Colonic mucosa (tissue), 4 donors: ENCODE measurements around the gene SMCO4. TPM values are rescaled to one million over a fixed set of nuclear protein-coding genes. Genes with fewer than 3 reads are reported as not detected.
"Not testable (repeated sequence)": the region's sequence is repeated elsewhere in the genome, so short reads cannot be mapped to it uniquely, and the experiment has no call there.

ENCODE experiments used
- DNase-seq: peaks from one replicate; pipeline ENCODE4 v3.0.0-alpha.2; 2020
- H3K27ac ChIP-seq: fragments of 200-600 bp; one replicate; pipeline ENCODE4 v1.8.0; 2021
- H3K27me3 ChIP-seq: fragments of 200-600 bp; one replicate; pipeline ENCODE4 v1.8.0; 2021
- H3K36me3 ChIP-seq: fragments of 200-600 bp; one replicate; pipeline ENCODE4 v1.8.0; 2021
- H3K4me1 ChIP-seq: fragments of 200-600 bp; one replicate; pipeline ENCODE4 v1.8.0; 2021; ENCODE audit warnings: mild to moderate bottlenecking
- H3K4me3 ChIP-seq: fragments of 200-600 bp; one replicate; pipeline ENCODE4 v1.8.0; 2021
- H3K9ac ChIP-seq, 2 donors: one replicate each; pipeline ENCODE4 v1.7.0; 2013; ENCODE audit warnings: control low read depth in 2 of 2, low read depth in 2 of 2, low read length in 2 of 2
- H3K9me3 ChIP-seq: fragments of 200-600 bp; one replicate; pipeline ENCODE4 v1.8.0; 2021
- intact Hi-C: fragments of 100-400 bp; cut with DNase I; formaldehyde crosslinking; loops from one replicate; pipeline ENCODE4 v1.14.1; 2022
- total RNA-seq, 2 donors: library from RNA; stranded (reverse); fragmentation: NEBNext Ultra II Directional in 1 of 2; extraction: Animal tissue kit (Norgen Biotek cat#: 25700) in 1 of 2; gene quantifications; one replicate each; pipeline ENCODE4 v1.2.1, GENCODE V29; 2021
- TF ChIP-seq, protein P1 (sequence below): fragments of 200-600 bp; IDR thresholded peaks from one replicate; pipeline ENCODE4 v1.8.0; 2022; ENCODE audit warnings: antibody characterized with exemption, mild to moderate bottlenecking
- donor health status: healthy.
- donor health status: DM: no; HTN: no; CAD: no.
- donor health status: DM: no; HTN: no; CAD: no.

Gene SMCO4
- total RNA-seq, 2 donors from 2014 or later, result 47.2 to 73.7 TPM

DNA sequence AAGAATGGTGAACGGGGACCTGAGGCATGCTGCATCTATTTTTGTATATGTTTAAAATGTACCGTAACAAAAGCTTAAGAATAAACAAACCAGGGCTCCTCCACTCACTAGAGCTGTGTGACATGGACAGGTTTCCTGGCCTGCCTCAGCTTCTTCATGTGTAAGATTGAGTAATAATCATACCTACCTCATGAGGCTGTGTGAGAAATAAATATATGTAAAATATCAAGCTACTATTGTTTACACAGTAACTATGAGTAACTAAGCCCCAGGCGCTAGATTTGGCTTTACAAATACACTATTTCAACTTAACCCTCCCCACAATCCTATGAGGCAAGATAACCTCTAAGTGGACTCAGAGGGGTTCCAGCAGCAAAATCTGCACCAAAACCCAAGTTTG, 66.4 kb downstream of the SMCO4 start:
- no peak for DNase-seq
- intact Hi-C loops, result no loop called here
- Histone ChIP-seq H3K4me1 (peaks cover 2% of the 10 kb centered on the region), H3K27ac (no peak overlapping the region), H3K9me3 (no peaks in the 10 kb centered on the region), H3K4me3 (no peak overlapping the region), H3K9ac (no peak overlapping the region), H3K27me3 (no peaks in the 10 kb centered on the region), H3K36me3 (no peaks in the 10 kb centered on the region)
- TF ChIP-seq, protein P1, sequence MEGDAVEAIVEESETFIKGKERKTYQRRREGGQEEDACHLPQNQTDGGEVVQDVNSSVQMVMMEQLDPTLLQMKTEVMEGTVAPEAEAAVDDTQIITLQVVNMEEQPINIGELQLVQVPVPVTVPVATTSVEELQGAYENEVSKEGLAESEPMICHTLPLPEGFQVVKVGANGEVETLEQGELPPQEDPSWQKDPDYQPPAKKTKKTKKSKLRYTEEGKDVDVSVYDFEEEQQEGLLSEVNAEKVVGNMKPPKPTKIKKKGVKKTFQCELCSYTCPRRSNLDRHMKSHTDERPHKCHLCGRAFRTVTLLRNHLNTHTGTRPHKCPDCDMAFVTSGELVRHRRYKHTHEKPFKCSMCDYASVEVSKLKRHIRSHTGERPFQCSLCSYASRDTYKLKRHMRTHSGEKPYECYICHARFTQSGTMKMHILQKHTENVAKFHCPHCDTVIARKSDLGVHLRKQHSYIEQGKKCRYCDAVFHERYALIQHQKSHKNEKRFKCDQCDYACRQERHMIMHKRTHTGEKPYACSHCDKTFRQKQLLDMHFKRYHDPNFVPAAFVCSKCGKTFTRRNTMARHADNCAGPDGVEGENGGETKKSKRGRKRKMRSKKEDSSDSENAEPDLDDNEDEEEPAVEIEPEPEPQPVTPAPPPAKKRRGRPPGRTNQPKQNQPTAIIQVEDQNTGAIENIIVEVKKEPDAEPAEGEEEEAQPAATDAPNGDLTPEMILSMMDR, result no peak

DNA sequence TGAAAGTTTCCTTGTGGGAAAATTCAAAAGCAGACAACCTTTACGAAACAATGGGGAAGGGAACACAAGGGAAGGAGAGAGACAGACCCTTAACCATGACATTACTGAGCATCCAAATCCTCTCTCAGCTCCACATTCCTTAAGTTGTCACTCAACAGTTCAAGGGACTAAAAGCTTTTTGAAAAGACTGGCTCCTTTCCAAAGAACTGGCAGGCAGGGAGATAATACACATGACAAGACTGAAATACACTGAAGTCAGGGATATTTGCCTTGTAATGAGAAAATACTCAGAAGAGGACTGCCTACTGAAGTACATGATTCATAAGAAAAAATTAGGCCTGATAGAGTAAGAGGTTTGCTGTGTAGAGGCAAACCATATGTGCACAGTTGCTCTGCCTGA, 69.1 kb downstream of the SMCO4 start:
- H3K9me3 ChIP-seq, result no peaks in the 10 kb centered on the region
- H3K27ac ChIP-seq, result no peak overlapping the region
- no peak overlapping the region for H3K4me3 ChIP-seq
- H3K4me1 ChIP-seq, result no peaks in the 10 kb centered on the region
- no peaks in the 10 kb centered on the region for H3K36me3 ChIP-seq
- intact Hi-C loops, result no loop called here
- no peaks in the 10 kb centered on the region for H3K27me3 ChIP-seq
- no peak overlapping the region for H3K9ac ChIP-seq
- DNase-seq, result no peak
- TF ChIP-seq, protein P1, result no peak

DNA sequence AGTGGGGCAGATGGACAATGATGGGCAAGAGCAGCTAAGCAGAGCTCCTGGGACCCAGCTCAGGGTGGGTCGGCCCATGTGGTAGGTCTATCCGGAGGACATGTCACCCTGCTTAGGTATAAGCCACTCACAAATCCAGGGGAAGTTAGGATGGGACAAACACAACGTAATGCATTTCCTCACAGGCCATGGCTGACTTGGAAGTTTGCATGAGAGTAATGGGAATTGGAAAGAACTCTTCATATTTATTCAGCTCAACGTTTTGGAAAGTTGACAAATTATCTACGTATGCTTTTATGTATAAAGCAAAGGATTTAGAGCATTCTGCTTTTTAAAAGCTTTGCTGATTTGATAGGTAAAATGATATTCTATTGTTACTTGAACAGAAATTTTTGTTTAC, 74.9 kb downstream of the SMCO4 start:
- TF ChIP-seq, protein P1, result no peak
- Histone ChIP-seq H3K4me3 (no peak overlapping the region), H3K9me3 (no peaks in the 10 kb centered on the region), H3K9ac (no peak overlapping the region), H3K4me1 (no peaks in the 10 kb centered on the region), H3K27me3 (no peaks in the 10 kb centered on the region), H3K27ac (no peak overlapping the region), H3K36me3 (no peaks in the 10 kb centered on the region)
- no peak for DNase-seq
- intact Hi-C loops, result no loop called here

DNA sequence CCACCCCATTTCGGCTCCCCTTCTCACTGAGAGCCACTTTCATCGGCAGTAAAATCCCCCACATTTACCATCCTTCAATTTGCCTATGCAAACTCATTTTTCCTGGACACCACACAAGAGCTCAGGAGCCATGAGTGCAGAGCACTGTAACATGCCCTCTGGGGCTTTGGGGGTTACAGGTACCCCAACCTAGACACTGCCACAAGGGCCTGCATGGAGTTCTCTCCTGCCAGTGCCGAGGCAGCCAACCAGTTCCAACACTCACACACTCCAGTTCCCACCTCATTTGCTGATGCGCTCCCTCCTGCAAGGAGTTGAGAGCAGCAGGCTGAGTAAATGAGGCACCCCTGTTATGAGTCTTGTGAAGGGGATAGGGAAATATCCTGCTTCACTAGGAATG, 76.1 kb downstream of the SMCO4 start:
- Histone ChIP-seq H3K36me3 (no peaks in the 10 kb centered on the region), H3K27me3 (no peaks in the 10 kb centered on the region), H3K9ac (no peak overlapping the region), H3K4me1 (no peaks in the 10 kb centered on the region), H3K27ac (no peak overlapping the region), H3K9me3 (no peaks in the 10 kb centered on the region), H3K4me3 (no peak overlapping the region)
- TF ChIP-seq, protein P1, result no peak
- intact Hi-C loops, result no loop called here
- no peak for DNase-seq

DNA sequence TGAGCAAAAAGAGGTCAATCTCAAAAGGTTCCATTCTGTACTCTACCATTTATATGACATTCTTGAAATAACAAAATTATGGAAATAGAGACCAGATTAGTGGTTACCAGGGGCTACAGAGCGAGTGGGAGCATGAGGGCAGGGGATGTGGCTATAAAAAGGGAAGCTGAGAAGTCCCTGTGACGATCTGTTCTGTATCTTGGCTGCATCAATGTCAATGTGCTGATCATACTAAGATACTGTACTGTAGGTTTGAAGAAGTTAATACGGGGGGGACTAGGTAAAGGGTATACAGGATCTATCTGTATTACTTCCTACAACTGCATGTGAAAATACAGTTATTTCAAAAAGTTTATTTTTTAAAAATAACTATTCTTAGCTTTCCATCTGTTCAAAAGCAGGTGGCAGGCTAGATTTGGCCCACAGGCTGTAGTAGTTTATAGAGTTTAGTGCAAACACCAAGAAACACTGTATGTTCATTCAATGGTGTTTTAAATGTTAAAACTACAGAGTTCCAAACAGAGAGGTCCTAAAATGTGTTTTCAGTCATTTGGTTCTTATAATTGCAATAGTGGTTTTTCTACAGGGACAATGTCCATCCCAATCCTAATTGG, 78.2 kb downstream of the SMCO4 start:
- H3K4me1 ChIP-seq, result no peaks in the 10 kb centered on the region
- H3K27me3 ChIP-seq, result no peaks in the 10 kb centered on the region
- H3K4me3 ChIP-seq, result no peak overlapping the region
- H3K36me3 ChIP-seq, result no peaks in the 10 kb centered on the region
- no peak overlapping the region for H3K27ac ChIP-seq
- no peak for DNase-seq
- no peak overlapping the region for H3K9ac ChIP-seq
- TF ChIP-seq, protein P1, result no peak
- intact Hi-C loops, result no loop called here
- H3K9me3 ChIP-seq, result no peaks in the 10 kb centered on the region

DNA sequence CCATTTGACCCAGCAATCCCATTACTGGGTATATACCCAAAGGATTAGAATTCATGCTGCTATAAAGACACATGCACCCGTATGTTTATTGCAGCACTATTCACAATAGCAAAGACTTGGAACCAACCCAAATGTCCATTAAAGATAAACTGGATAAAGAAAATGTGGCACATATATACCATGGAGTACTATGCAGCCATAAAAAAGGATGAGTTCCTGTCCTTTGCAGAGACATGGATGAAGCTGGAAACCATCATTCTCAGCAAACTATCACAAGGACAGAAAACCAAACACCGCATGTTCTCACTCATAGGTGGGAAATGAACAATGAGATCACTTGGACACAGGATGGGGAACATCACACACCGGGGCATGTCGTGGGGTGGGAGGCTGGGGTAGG, 79.5 kb downstream of the SMCO4 start:
- H3K9ac ChIP-seq, H3K4me1 ChIP-seq, H3K36me3 ChIP-seq, DNase-seq, H3K27me3 ChIP-seq, H3K9me3 ChIP-seq, H3K4me3 ChIP-seq, H3K27ac ChIP-seq, intact Hi-C loops: not testable (repeated sequence)
